HEK293T (cell line): ENCODE results near the gene LRBA.

Experiments used
- BHLHE40 ChIP-seq: fragments of 450-650 bp; IDR thresholded peaks from 2 replicates; pipeline ENCODE4 v1.6.1; 2016; ENCODE audit warnings: mild to moderate bottlenecking, moderate library complexity, borderline replicate concordance
- LEF1 ChIP-seq: fragments of 450-650 bp; IDR thresholded peaks from 2 replicates; pipeline ENCODE4 v1.6.1; 2017; ENCODE audit warnings: mild to moderate bottlenecking, borderline replicate concordance
- SP1 ChIP-seq: fragments of 450-650 bp; IDR thresholded peaks from 2 replicates; pipeline ENCODE4 v1.6.1; 2017
- SUZ12 ChIP-seq: fragments of 450-650 bp; IDR thresholded peaks from 2 replicates; pipeline ENCODE4 v1.6.1; 2016; ENCODE audit warnings: mild to moderate bottlenecking

DNA sequence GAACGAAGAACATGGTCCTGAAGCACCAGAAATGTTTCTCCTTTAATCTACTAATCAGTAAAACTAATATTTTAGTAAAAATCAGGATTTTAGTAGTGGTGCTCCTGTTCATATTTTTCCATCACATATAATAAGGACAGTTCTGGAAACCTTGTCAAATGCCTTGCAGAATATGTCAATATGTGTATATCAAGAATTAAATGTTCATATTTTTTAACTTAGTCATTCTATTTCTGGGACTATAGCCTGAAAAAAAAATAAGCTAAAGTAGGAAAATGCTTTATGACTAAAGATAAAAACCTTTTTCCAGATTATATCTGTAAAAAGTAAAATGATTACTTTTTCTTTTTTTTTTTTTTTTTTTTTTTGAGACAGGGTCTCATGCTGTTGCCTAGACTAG lies 368.1 kb downstream of the LRBA start:
- TF ChIP-seq BHLHE40 (no peak), SP1 (no peak), LEF1 (no peak), SUZ12 (no peak)
